Activated CD4-positive, alpha-beta T cell treated with anti-CD3 and anti-CD28 coated beads, Interleukin-2, amount 10 ng/mL, durations not matched to agents 24 days and 14 days (primary cell): Measurements from ENCODE around the gene SPDYE18. TPM values are rescaled to one million over a fixed set of nuclear protein-coding genes. Genes with fewer than 3 reads are reported as not detected.
"Not testable (repeated sequence)": the region's sequence is repeated elsewhere in the genome, so short reads cannot be mapped to it uniquely, and the experiment has no call there.

Source experiments
- DNase-seq: peaks from one replicate; pipeline ENCODE4 v3.0.0; 2022
- H3K27ac Mint-ChIP-seq: one replicate; pipeline ENCODE4 v1.8.0; 2022; ENCODE audit warnings: mild to moderate bottlenecking, mixed read lengths
- H3K27me3 Mint-ChIP-seq: one replicate; pipeline ENCODE4 v1.8.0; 2022; ENCODE audit warnings: mixed read lengths
- H3K36me3 Mint-ChIP-seq: one replicate; pipeline ENCODE4 v1.8.0; 2022; ENCODE audit warnings: low read depth, mild to moderate bottlenecking, mixed read lengths
- H3K4me1 Mint-ChIP-seq: one replicate; pipeline ENCODE4 v1.8.0; 2021; ENCODE audit warnings: mixed read lengths
- H3K4me3 Mint-ChIP-seq: one replicate; pipeline ENCODE4 v1.8.0; 2022; ENCODE audit warnings: mild to moderate bottlenecking, moderate library complexity, mixed read lengths
- H3K9me3 Mint-ChIP-seq: one replicate; pipeline ENCODE4 v1.8.0; 2021; ENCODE audit warnings: mixed read lengths
- intact Hi-C: fragments of 100-400 bp; cut with micrococcal nuclease; formaldehyde crosslinking; loops from one replicate; pipeline ENCODE4 v1.15.1; 2023
- total RNA-seq: library from RNA; stranded (reverse); gene quantifications from 2 replicates; pipeline ENCODE4 v1.2.3, GENCODE V29; 2022

SPDYE18 gene
- total RNA-seq, 1 donor from 2014 or later = 0.26 TPM

- intact Hi-C loops, H3K4me3 Mint-ChIP-seq: not testable (repeated sequence)
- H3K36me3 Mint-ChIP-seq = peaks cover 13% of the 10 kb centered on the region
Observed at GRCh38 chr7:77065869-77066268, 3.5 kb upstream of the SPDYE18 start.

GRCh38 chr7:77063732-77064131 is 1.4 kb upstream of the SPDYE18 start:
- H3K27me3 Mint-ChIP-seq, H3K4me3 Mint-ChIP-seq, H3K36me3 Mint-ChIP-seq, intact Hi-C loops, H3K9me3 Mint-ChIP-seq, H3K27ac Mint-ChIP-seq, DNase-seq: not testable (repeated sequence)
- peaks cover 11% of the 10 kb centered on the region for H3K4me1 Mint-ChIP-seq

More at GRCh38 chr7:77065869-77066268, 3.5 kb upstream of the SPDYE18 start:
- H3K9me3 Mint-ChIP-seq, H3K27ac Mint-ChIP-seq, H3K27me3 Mint-ChIP-seq, DNase-seq: not testable (repeated sequence)
- H3K4me1 Mint-ChIP-seq = peaks cover 15% of the 10 kb centered on the region

- intact Hi-C loops, H3K4me3 Mint-ChIP-seq, H3K36me3 Mint-ChIP-seq, H3K27ac Mint-ChIP-seq, H3K4me1 Mint-ChIP-seq, H3K27me3 Mint-ChIP-seq, DNase-seq, H3K9me3 Mint-ChIP-seq: not testable (repeated sequence)
Observed at GRCh38 chr7:77032261-77032660, 30.1 kb downstream of the SPDYE18 start, which contains the start of gene SPDYE17. TSS of gene SPDYE17 (minus strand) at chr7:77032361. CDS start at chr7:77030570, 1,791 bp downstream.

GRCh38 chr7:77026349-77026748 is 36.0 kb downstream of the SPDYE18 start:
- H3K36me3 Mint-ChIP-seq, H3K4me1 Mint-ChIP-seq, intact Hi-C loops, H3K4me3 Mint-ChIP-seq, H3K27me3 Mint-ChIP-seq, H3K9me3 Mint-ChIP-seq, H3K27ac Mint-ChIP-seq: not testable (repeated sequence)
- peak; percentile 55 for DNase-seq

- H3K27ac Mint-ChIP-seq, H3K4me3 Mint-ChIP-seq, intact Hi-C loops, H3K36me3 Mint-ChIP-seq, H3K9me3 Mint-ChIP-seq, H3K27me3 Mint-ChIP-seq, H3K4me1 Mint-ChIP-seq: not testable (repeated sequence)
- DNase-seq = peak; percentile 8
Observed at GRCh38 chr7:77010074-77010680, 52.2 kb downstream of the SPDYE18 start.

- DNase-seq = peak; percentile 49
- H3K36me3 Mint-ChIP-seq, H3K4me1 Mint-ChIP-seq, H3K27ac Mint-ChIP-seq, H3K4me3 Mint-ChIP-seq, H3K9me3 Mint-ChIP-seq, intact Hi-C loops, H3K27me3 Mint-ChIP-seq: not testable (repeated sequence)
Observed at GRCh38 chr7:77008000-77008399, 54.4 kb downstream of the SPDYE18 start.

- H3K27ac Mint-ChIP-seq, H3K4me1 Mint-ChIP-seq, H3K9me3 Mint-ChIP-seq, H3K36me3 Mint-ChIP-seq, intact Hi-C loops, H3K27me3 Mint-ChIP-seq, H3K4me3 Mint-ChIP-seq: not testable (repeated sequence)
- DNase-seq = peak; percentile 33
Observed at GRCh38 chr7:77006127-77007110, 55.9 kb downstream of the SPDYE18 start.

GRCh38 chr7:77005461-77006057 is 56.8 kb downstream of the SPDYE18 start:
- H3K27ac Mint-ChIP-seq, H3K4me1 Mint-ChIP-seq, H3K4me3 Mint-ChIP-seq, H3K36me3 Mint-ChIP-seq, H3K9me3 Mint-ChIP-seq, H3K27me3 Mint-ChIP-seq, intact Hi-C loops: not testable (repeated sequence)
- DNase-seq = peak; percentile 32

- H3K9me3 Mint-ChIP-seq, H3K27me3 Mint-ChIP-seq, intact Hi-C loops, H3K27ac Mint-ChIP-seq, H3K4me3 Mint-ChIP-seq, H3K36me3 Mint-ChIP-seq, H3K4me1 Mint-ChIP-seq: not testable (repeated sequence)
- peak; percentile 37 for DNase-seq
Observed at GRCh38 chr7:77004151-77004550, 58.2 kb downstream of the SPDYE18 start.

- H3K27me3 Mint-ChIP-seq, H3K36me3 Mint-ChIP-seq, intact Hi-C loops, DNase-seq, H3K9me3 Mint-ChIP-seq, H3K4me1 Mint-ChIP-seq, H3K4me3 Mint-ChIP-seq, H3K27ac Mint-ChIP-seq: not testable (repeated sequence)
Observed at GRCh38 chr7:77003241-77003640, 59.1 kb downstream of the SPDYE18 start.

GRCh38 chr7:77002678-77003233 is 59.6 kb downstream of the SPDYE18 start:
- H3K4me1 Mint-ChIP-seq, H3K36me3 Mint-ChIP-seq, H3K27ac Mint-ChIP-seq, H3K4me3 Mint-ChIP-seq, H3K27me3 Mint-ChIP-seq, intact Hi-C loops, H3K9me3 Mint-ChIP-seq: not testable (repeated sequence)
- DNase-seq = peak; percentile 51

GRCh38 chr7:77002104-77002503 is 60.3 kb downstream of the SPDYE18 start:
- H3K27ac Mint-ChIP-seq, H3K27me3 Mint-ChIP-seq, H3K36me3 Mint-ChIP-seq, H3K9me3 Mint-ChIP-seq, H3K4me1 Mint-ChIP-seq, intact Hi-C loops, H3K4me3 Mint-ChIP-seq: not testable (repeated sequence)
- peak; percentile 51 for DNase-seq
